ENCODE measurements around the gene KRTAP4-1. TPM values are rescaled to one million over a fixed set of nuclear protein-coding genes. Genes with fewer than 3 reads are reported as not detected.
"Not testable (repeated sequence)": the region's sequence is repeated elsewhere in the genome, so short reads cannot be mapped to it uniquely, and the experiment has no call there.

KRTAP4-1 gene
- total RNA-seq, 1 experiment from 2014 or later = not detected

DNA sequence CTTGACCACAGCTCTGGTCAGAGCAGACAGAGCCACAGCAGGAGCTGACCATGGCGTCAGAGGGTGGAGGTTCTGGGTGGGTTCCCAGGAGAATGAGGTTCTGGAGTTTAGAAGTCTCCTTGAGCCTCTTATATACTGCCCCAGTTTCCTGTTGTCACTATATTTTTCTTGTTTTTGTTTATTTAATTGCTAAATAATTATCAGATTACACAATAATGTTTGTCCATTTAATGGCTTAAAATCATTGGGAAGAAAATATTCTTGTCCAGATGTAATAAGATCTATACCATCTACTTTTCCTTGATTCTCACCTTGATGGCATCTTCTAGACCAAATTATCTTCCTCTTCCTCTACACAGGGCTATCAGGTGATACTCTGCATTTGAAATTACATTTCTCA, 16.6 kb downstream of the KRTAP4-1 start, which contains the start of gene KRTAP4-3:
KRTAP4-3 (minus strand) TSS at position 101 of the 400 bp plus-strand sequence; CDS start at position 52, 49 bp downstream.
- ChIA-PET POLR2A (interaction anchor here (1.1 kb wide), 1 partner anchor 11 kb away, joined by 3 read pairs; no protein-coding TSS in a partner anchor), CTCF (no interaction called here)
- BruUV-seq (replicated peaks) = no TSS peak
- no peaks in the 10 kb centered on the region for H3K36me3 Mint-ChIP-seq (ENCODE audit: insufficient read depth, unreplicated experiment)
- H3K4me3 Mint-ChIP-seq (ENCODE audit: unreplicated experiment) = no peak within 1 kb of the TSS
- H3K27me3 Mint-ChIP-seq (ENCODE audit: insufficient read depth, unreplicated experiment) = no peaks in the 10 kb centered on the region
- H3K27ac Mint-ChIP-seq (ENCODE audit: low read depth, unreplicated experiment) = no peak within 1 kb of the TSS
- intact Hi-C loops (cut with micrococcal nuclease) = no loop called here
- H3K4me1 Mint-ChIP-seq (ENCODE audit: insufficient read depth, unreplicated experiment) = no peaks in the 10 kb centered on the region
- TF ChIP-seq, protein P1, sequence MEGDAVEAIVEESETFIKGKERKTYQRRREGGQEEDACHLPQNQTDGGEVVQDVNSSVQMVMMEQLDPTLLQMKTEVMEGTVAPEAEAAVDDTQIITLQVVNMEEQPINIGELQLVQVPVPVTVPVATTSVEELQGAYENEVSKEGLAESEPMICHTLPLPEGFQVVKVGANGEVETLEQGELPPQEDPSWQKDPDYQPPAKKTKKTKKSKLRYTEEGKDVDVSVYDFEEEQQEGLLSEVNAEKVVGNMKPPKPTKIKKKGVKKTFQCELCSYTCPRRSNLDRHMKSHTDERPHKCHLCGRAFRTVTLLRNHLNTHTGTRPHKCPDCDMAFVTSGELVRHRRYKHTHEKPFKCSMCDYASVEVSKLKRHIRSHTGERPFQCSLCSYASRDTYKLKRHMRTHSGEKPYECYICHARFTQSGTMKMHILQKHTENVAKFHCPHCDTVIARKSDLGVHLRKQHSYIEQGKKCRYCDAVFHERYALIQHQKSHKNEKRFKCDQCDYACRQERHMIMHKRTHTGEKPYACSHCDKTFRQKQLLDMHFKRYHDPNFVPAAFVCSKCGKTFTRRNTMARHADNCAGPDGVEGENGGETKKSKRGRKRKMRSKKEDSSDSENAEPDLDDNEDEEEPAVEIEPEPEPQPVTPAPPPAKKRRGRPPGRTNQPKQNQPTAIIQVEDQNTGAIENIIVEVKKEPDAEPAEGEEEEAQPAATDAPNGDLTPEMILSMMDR (IDR thresholded peaks at IDR 0.05; ENCODE audit: unreplicated experiment) = no peak
- no peak for DNase-seq (ENCODE audit: unreplicated experiment)
- H3K9me3 Mint-ChIP-seq (ENCODE audit: unreplicated experiment) = no peaks in the 10 kb centered on the region

GRCh38 chr17:41167561-41167960, 17.1 kb downstream of the KRTAP4-1 start:
- Mint-ChIP-seq H3K27ac (ENCODE audit: low read depth, unreplicated experiment) (no peak overlapping the region), H3K9me3 (ENCODE audit: unreplicated experiment) (no peaks in the 10 kb centered on the region), H3K4me3 (ENCODE audit: unreplicated experiment) (no peak overlapping the region), H3K36me3 (ENCODE audit: insufficient read depth, unreplicated experiment) (no peaks in the 10 kb centered on the region), H3K4me1 (ENCODE audit: insufficient read depth, unreplicated experiment) (no peaks in the 10 kb centered on the region), H3K27me3 (ENCODE audit: insufficient read depth, unreplicated experiment) (no peaks in the 10 kb centered on the region)
- intact Hi-C loops (cut with micrococcal nuclease) = no loop called here
- no peak for DNase-seq (ENCODE audit: unreplicated experiment)
- TF ChIP-seq, protein P1 (IDR thresholded peaks at IDR 0.05; ENCODE audit: unreplicated experiment) = no peak
- BruUV-seq (replicated peaks) = no TSS peak
- POLR2A ChIA-PET = no interaction called here
- CTCF ChIA-PET = no interaction called here

- POLR2A ChIA-PET = no interaction called here
- no peak for DNase-seq (ENCODE audit: unreplicated experiment)
Observed at GRCh38 chr17:41163828-41164227, 20.9 kb downstream of the KRTAP4-1 start.

DNA sequence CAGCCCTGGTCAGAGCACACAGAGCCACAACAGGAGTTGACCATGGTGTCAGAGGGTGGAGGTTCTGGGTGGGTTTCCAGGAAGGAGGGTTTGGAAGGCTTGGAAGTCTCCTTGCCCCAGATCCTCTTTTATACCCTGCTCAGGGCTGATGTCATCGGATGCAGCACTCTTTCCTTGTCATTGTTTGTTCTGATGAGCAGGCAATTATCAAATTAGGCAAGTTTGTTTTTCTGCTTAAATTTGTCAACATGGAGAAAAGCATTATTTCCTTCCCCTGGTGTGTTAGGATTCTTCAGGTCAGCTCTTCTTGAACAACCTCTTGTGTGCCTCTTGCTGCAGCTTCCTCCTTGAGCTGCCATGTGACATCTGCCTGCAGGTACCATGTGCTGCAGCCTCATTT, 24.1 kb downstream of the KRTAP4-1 start, which contains the start of gene KRTAP4-4:
KRTAP4-4 (minus strand) TSS at position 101 of the 400 bp plus-strand sequence; CDS start at position 44, 57 bp downstream.
- POLR2A ChIA-PET = no interaction called here
- BruUV-seq (replicated peaks) = no TSS peak
- Mint-ChIP-seq H3K36me3 (ENCODE audit: insufficient read depth, unreplicated experiment) (no peaks in the 10 kb centered on the region), H3K4me1 (ENCODE audit: insufficient read depth, unreplicated experiment) (no peaks in the 10 kb centered on the region), H3K27me3 (ENCODE audit: insufficient read depth, unreplicated experiment) (peaks cover 28% of the 10 kb centered on the region), H3K4me3 (ENCODE audit: unreplicated experiment) (no peak within 1 kb of the TSS), H3K9me3 (ENCODE audit: unreplicated experiment) (no peaks in the 10 kb centered on the region), H3K27ac (ENCODE audit: low read depth, unreplicated experiment) (no peak within 1 kb of the TSS)
- intact Hi-C loops (cut with micrococcal nuclease) = no loop called here
- DNase-seq (ENCODE audit: unreplicated experiment) = no peak
- TF ChIP-seq, protein P1 (IDR thresholded peaks at IDR 0.05; ENCODE audit: unreplicated experiment) = no peak
- CTCF ChIA-PET = interaction anchor here (0.6 kb wide), 3 partner anchors 83 to 185 kb away, joined by 3 to 4 read pairs (median 3); no protein-coding TSS in a partner anchor

More at GRCh38 chr17:41163828-41164227, 20.9 kb downstream of the KRTAP4-1 start:
- intact Hi-C loops (cut with micrococcal nuclease) = no loop called here
- Mint-ChIP-seq H3K4me3 (ENCODE audit: unreplicated experiment) (no peak overlapping the region), H3K27ac (ENCODE audit: low read depth, unreplicated experiment) (no peak overlapping the region), H3K9me3 (ENCODE audit: unreplicated experiment) (no peaks in the 10 kb centered on the region), H3K36me3 (ENCODE audit: insufficient read depth, unreplicated experiment) (no peaks in the 10 kb centered on the region), H3K4me1 (ENCODE audit: insufficient read depth, unreplicated experiment) (no peaks in the 10 kb centered on the region), H3K27me3 (ENCODE audit: insufficient read depth, unreplicated experiment) (peaks cover 13% of the 10 kb centered on the region)
- TF ChIP-seq, protein P1 (IDR thresholded peaks at IDR 0.05; ENCODE audit: unreplicated experiment) = no peak
- CTCF ChIA-PET = no interaction called here
- BruUV-seq (replicated peaks) = no TSS peak

- H3K9me3 Mint-ChIP-seq (ENCODE audit: unreplicated experiment); H3K36me3 Mint-ChIP-seq (ENCODE audit: insufficient read depth, unreplicated experiment); POLR2A ChIA-PET; BruUV-seq (replicated peaks); H3K4me3 Mint-ChIP-seq (ENCODE audit: unreplicated experiment); H3K4me1 Mint-ChIP-seq (ENCODE audit: insufficient read depth, unreplicated experiment); H3K27ac Mint-ChIP-seq (ENCODE audit: low read depth, unreplicated experiment); DNase-seq (ENCODE audit: unreplicated experiment); intact Hi-C loops (cut with micrococcal nuclease): not testable (repeated sequence)
- CTCF ChIA-PET = interaction anchor here (0.6 kb wide), 3 partner anchors 82 to 303 kb away, joined by 3 to 4 read pairs (median 3); no protein-coding TSS in a partner anchor
- peaks cover 28% of the 10 kb centered on the region for H3K27me3 Mint-ChIP-seq (ENCODE audit: insufficient read depth, unreplicated experiment)
Observed at GRCh38 chr17:41160190-41160589, 24.5 kb downstream of the KRTAP4-1 start.

Measured in MCF 10A (cell line).